LNCaP clone FGC (cell line): ENCODE data around the gene TRIM56.
"Not testable (repeated sequence)": the region's sequence is repeated elsewhere in the genome, so short reads cannot be mapped to it uniquely, and the experiment has no call there.

Experiments
- DNase-seq: peaks from one replicate; pipeline ENCODE4 v3.0.0-alpha.2; 2011; ENCODE audit warnings: low read depth
- H3K4me3 ChIP-seq: 2 replicates; pipeline ENCODE4 v1.5.1; 2011; ENCODE audit warnings: mild to moderate bottlenecking, low read depth, low read length, control low read depth
- TF ChIP-seq, protein P1 (sequence below): IDR thresholded peaks from 2 replicates; pipeline ENCODE4 v1.5.1; 2012; ENCODE audit warnings: mild to moderate bottlenecking; ENCODE audit not compliant: control insufficient read depth, insufficient read depth; ENCODE audit errors: extremely low read depth

The TRIM56 gene

GRCh38 chr7:101108330-101108857 is 23.1 kb downstream of the TRIM56 start:
- DNase-seq: no peak
- TF ChIP-seq, protein P1, sequence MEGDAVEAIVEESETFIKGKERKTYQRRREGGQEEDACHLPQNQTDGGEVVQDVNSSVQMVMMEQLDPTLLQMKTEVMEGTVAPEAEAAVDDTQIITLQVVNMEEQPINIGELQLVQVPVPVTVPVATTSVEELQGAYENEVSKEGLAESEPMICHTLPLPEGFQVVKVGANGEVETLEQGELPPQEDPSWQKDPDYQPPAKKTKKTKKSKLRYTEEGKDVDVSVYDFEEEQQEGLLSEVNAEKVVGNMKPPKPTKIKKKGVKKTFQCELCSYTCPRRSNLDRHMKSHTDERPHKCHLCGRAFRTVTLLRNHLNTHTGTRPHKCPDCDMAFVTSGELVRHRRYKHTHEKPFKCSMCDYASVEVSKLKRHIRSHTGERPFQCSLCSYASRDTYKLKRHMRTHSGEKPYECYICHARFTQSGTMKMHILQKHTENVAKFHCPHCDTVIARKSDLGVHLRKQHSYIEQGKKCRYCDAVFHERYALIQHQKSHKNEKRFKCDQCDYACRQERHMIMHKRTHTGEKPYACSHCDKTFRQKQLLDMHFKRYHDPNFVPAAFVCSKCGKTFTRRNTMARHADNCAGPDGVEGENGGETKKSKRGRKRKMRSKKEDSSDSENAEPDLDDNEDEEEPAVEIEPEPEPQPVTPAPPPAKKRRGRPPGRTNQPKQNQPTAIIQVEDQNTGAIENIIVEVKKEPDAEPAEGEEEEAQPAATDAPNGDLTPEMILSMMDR: no peak
- no peak overlapping the region for H3K4me3 ChIP-seq

- TF ChIP-seq, protein P1: no peak
- H3K4me3 ChIP-seq: no peak overlapping the region
- DNase-seq: no peak
Measured at GRCh38 chr7:101108961-101109360, 23.7 kb downstream of the TRIM56 start.

- no peak for DNase-seq
- TF ChIP-seq, protein P1: no peak
- H3K4me3 ChIP-seq: no peak overlapping the region
Measured at GRCh38 chr7:101109368-101109767, 24.1 kb downstream of the TRIM56 start.

DNA sequence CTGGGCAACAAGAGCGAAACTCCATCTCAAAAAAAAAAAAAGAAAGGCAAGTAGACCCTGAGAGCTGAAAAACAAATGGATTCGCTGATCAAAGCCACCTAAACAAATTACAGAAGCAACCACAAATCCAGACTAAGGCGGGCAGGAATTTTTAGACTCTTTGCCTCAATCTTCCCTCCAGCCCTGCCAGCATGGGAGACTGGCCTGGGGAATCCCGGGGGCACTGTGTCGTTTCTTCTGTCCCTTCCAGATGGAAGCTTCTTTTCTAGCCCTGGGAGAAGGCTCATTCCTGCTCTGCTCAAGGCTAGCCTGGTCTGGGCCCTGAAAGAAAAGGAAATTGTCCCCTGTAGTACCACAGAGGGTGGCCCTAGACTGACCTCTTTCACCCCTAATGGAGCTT is 26.0 kb downstream of the TRIM56 start:
- no peak for DNase-seq
- H3K4me3 ChIP-seq: no peak overlapping the region
- TF ChIP-seq, protein P1: no peak

DNA sequence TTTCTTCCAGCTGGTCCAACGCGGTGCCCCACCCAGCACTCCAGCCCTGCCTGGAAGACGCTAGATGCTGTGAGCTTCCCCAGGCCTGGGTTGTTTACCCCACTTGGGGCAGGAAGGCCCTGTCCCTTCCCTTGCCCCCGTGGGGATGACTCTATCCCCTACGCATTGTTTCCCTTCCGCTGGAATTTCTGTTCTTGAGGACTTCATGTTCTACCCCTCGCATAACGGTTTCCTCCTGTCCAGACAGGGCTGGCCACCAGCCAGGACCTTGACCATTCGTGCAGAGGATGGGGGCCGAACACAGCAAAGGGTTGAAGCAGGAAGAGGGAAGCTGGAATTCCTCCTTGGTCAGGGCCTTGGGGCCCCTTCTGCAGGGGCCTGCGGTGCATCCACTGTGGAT is 27.0 kb downstream of the TRIM56 start:
- TF ChIP-seq, protein P1: no peak
- DNase-seq: no peak
- H3K4me3 ChIP-seq: no peak overlapping the region

GRCh38 chr7:101113140-101113539 is 27.9 kb downstream of the TRIM56 start:
- DNase-seq, H3K4me3 ChIP-seq: not testable (repeated sequence)

- TF ChIP-seq, protein P1: no peak
- H3K4me3 ChIP-seq: no peak overlapping the region
- DNase-seq: no peak
Measured at GRCh38 chr7:101113836-101114235, 28.6 kb downstream of the TRIM56 start.
